MG63 (cell line): ENCODE results near the gene TSPAN12. TPM values are rescaled to one million over a fixed set of nuclear protein-coding genes. Genes with fewer than 3 reads are reported as not detected.

Source experiments
- DNase-seq: peaks from one replicate; pipeline ENCODE4 v3.0.0-alpha.2; 2020
- H3K27me3 ChIP-seq: fragments of 250-450 bp; sonication (Bioruptor Pico); 2 replicates; pipeline ENCODE4 v1.5.1; 2020; ENCODE audit warnings: mild to moderate bottlenecking, moderate library complexity
- H3K36me3 ChIP-seq: fragments of 250-450 bp; sonication (Bioruptor Pico); 2 replicates; pipeline ENCODE4 v1.5.1; 2020; ENCODE audit warnings: mild to moderate bottlenecking, moderate library complexity
- H3K4me3 ChIP-seq: fragments of 250-450 bp; sonication (Bioruptor Pico); 2 replicates; pipeline ENCODE4 v1.5.1; 2020; ENCODE audit warnings: mild to moderate bottlenecking, moderate library complexity
- H3K9me3 ChIP-seq: fragments of 250-450 bp; sonication (Bioruptor Pico); 2 replicates; pipeline ENCODE4 v1.5.1; 2020; ENCODE audit warnings: mild to moderate bottlenecking, moderate library complexity
- total RNA-seq: library from RNA; depleted of rRNA; stranded (reverse); fragments of >200 nt; shearing (Covaris generic); gene quantifications from 2 replicates; pipeline ENCODE4 v1.2.3, GENCODE V29; 2014; ENCODE audit warnings: low replicate concordance

TSPAN12 gene
- total RNA-seq, 1 experiment from 2014 or later: 3.1 TPM

DNA sequence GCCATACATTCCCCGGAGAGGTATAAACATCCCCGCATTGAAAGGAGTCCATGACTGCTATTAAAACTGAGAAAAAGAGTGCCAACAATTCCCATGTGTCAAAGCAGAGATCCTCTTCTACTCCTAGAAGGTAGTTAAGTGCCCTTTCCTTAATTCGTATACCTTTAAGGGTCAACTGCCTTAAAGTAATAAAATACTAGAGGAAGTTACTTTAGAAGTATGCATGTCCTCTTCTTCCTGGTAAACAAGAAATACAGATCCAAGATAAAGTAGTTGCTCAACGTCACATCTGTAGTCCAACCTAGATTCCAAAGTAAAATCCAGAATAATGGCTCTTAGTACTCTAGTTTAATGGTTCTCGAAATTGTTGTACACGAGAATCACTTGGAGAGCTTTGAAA is 1.5 kb upstream of the TSPAN12 start:
- Histone ChIP-seq H3K36me3 (no peaks in the 10 kb centered on the region), H3K27me3 (no peaks in the 10 kb centered on the region), H3K9me3 (no peaks in the 10 kb centered on the region), H3K4me3 (no peak overlapping the region)
- no peak for DNase-seq

DNA sequence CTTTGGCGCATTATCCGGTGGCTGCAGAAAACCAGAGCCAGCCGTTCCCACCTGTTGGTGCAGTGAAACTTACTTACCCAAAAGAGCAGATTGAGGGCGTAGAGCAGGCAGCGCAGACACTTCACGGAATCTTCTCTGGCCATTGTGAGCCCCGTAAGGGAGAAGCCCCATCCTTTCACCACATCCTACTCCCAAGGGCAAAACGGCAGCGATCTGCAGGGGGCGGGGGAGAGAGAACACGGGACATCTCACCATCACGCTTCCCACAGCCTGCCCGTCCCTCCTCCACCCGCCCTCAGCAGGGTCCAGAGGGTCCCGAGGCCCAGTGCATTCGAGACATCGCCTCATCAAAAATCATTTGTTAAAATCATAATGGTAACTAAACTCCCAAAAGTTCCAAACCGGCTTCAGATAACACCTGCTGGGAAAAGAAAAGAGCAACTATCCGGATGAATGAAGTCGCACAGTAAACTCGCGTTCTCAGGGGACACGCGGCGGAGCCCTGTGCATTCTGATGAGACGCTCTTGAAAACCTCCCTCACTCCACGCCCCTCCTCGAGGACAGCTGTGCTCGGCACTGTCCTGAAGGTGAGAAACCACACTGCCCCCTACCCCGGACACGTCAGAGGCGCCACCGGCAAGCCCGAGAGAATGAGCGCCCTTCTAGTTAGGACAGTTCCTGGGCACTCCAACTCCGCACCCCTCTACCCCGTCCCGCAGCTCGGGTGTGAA is 1.2 kb downstream of the TSPAN12 start:
- Histone ChIP-seq H3K9me3 (no peaks in the 10 kb centered on the region), H3K36me3 (no peaks in the 10 kb centered on the region), H3K4me3 (peak overlapping the region; percentile 67), H3K27me3 (no peaks in the 10 kb centered on the region)
- DNase-seq: peak; percentile 8

DNA sequence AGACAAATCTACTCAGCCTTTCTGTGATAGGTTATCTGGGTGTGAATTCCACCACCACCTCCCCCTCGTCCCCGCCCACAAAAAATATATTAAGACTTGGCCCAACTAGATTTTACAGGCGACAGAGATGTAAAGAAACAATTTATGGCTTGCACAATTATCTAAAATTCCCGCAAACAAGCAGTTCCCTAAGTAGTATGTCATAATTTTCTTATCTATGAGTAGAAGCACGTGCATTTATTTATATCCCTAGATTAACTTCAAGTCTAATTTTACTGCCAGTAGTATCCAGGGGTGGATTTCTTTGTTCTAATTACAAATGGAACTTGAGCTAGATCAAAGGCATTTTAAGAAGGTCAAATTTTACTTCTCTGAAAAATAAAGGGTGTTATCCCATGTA is 1.7 kb downstream of the TSPAN12 start:
- H3K4me3 ChIP-seq: no peak overlapping the region
- DNase-seq: no peak
- H3K9me3 ChIP-seq: no peaks in the 10 kb centered on the region

DNA sequence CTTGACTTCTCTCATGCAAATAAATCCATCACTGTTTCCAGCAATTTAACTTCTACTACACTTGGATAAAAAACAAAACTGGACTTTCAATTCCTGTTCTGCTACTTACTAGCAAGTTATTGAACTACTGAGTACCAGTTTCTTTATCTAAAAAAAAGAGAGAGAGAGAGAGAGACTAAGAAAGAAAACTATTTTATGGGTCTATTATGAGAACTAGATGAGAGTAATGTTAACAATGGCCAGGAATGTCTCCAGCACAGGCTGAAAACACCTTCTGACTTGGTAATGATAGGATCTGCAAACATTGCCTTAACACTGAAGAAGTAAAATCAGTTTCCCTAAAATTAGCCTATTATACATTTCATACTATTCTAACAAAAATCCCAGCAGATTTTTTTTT is 5.2 kb downstream of the TSPAN12 start:
- H3K4me3 ChIP-seq: no peak overlapping the region
- H3K9me3 ChIP-seq: no peaks in the 10 kb centered on the region
- no peaks in the 10 kb centered on the region for H3K27me3 ChIP-seq
- no peak for DNase-seq
- no peaks in the 10 kb centered on the region for H3K36me3 ChIP-seq

More for the DNA sequence above, 1.7 kb downstream of the TSPAN12 start:
- H3K27me3 ChIP-seq: no peaks in the 10 kb centered on the region
- H3K36me3 ChIP-seq: no peaks in the 10 kb centered on the region

DNA sequence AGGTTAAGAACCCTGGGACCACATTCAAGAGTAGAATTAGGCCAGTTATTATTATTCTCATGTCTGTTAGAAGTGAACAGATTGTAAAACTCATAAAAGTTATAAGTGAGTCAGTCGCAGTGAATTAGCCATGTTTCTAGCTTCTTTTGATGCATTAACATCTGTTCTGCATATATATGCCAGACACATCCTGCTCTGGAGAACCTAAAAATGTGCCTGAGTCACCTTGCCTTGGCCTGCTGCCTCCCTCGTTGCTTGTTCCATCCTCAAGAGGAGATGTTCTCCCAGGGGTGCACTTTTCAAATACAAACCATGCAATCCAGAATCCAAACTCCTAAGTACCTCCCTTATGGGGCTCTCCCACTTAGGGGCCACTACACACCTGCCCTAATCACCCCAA is 14.8 kb downstream of the TSPAN12 start:
- peak; percentile 9 for DNase-seq
- Histone ChIP-seq H3K27me3 (no peaks in the 10 kb centered on the region), H3K36me3 (no peaks in the 10 kb centered on the region), H3K4me3 (no peak overlapping the region), H3K9me3 (no peaks in the 10 kb centered on the region)

DNA sequence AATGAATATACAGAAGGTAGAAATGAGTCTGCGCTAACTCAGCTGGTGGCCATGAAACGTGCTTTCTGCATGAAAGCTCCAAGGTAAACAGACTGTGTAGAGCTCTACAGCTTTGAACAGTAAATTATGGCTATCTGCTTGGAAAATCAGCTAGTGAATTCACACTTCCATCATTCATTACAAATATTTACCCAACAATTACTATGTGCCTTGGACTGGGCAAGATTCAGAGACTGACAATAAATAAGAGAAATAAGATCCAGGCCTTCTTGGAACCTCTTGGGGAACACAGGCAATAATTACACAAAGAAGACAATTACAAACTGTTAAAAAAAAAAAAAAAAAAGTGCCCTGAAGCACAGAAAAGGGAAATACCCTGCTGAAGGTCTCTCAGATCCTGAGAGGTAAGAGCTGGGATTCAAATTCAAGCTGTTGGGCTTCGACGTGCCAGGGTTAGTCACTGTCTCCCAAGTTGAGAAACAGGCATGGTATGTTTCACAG is 15.8 kb downstream of the TSPAN12 start:
- no peak for DNase-seq
- H3K4me3 ChIP-seq: no peak overlapping the region
- H3K9me3 ChIP-seq: no peaks in the 10 kb centered on the region
- H3K27me3 ChIP-seq: no peaks in the 10 kb centered on the region
- no peaks in the 10 kb centered on the region for H3K36me3 ChIP-seq

DNA sequence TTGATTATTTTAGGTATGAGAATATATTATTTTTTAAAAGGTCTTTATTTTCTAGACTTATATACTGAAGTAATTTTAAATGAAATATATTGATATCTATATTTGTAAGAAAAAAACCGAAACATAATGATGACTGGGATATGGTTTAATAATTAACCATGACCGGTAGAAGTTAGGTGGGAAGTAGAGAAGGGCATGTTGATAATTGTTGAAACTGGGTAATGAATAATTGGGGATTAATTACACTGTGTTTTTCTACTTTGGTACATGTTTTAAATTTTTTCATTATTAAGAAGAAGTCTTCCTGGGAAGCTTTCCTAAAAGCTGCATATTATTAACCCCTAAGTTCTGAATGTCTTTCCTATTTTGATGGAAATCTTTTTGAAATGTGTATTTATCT is 16.3 kb downstream of the TSPAN12 start:
- no peaks in the 10 kb centered on the region for H3K9me3 ChIP-seq
- no peaks in the 10 kb centered on the region for H3K27me3 ChIP-seq
- no peak for DNase-seq

DNA sequence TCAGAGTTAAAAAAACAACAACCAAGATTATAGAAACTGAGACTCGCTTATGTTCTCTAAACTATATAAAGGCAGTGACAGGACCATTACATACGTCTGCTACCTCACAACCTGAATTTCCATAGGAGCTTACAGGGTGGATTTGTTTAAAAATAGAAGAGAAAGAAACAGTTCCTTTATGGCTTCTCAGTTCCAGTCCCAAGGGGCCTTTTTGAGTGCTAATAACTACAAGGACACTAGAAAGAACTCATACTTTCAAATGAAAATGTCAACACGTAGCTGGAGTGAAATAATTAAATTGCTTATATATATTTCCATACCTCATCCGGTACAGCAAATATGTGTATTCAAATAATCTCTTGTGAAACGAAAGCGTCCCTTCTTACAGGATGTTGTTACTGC is 19.7 kb downstream of the TSPAN12 start:
- Histone ChIP-seq H3K9me3 (no peaks in the 10 kb centered on the region), H3K36me3 (no peaks in the 10 kb centered on the region), H3K27me3 (no peaks in the 10 kb centered on the region), H3K4me3 (no peak overlapping the region)
- DNase-seq: no peak

More for the DNA sequence above, 16.3 kb downstream of the TSPAN12 start:
- no peak overlapping the region for H3K4me3 ChIP-seq
- H3K36me3 ChIP-seq: no peaks in the 10 kb centered on the region

DNA sequence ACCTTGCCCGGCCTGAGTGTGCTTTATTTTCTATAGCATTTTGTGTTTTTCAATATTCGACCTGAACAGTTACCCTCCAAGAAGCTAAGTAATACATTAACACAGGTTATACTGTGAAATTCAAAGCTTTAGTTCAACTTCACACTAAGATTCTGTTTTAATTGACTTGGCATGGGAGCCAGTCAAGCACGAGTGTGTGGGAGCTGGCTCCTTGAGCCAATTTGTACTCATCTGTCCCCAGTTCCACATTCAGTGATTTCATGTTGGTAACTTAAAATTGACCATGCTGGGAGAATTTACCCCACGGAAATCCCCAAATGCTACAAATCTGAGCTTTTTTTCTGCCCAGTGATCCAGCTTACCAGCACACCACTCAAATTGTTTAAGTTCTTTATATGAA is 20.3 kb downstream of the TSPAN12 start:
- no peaks in the 10 kb centered on the region for H3K27me3 ChIP-seq
- DNase-seq: no peak

DNA sequence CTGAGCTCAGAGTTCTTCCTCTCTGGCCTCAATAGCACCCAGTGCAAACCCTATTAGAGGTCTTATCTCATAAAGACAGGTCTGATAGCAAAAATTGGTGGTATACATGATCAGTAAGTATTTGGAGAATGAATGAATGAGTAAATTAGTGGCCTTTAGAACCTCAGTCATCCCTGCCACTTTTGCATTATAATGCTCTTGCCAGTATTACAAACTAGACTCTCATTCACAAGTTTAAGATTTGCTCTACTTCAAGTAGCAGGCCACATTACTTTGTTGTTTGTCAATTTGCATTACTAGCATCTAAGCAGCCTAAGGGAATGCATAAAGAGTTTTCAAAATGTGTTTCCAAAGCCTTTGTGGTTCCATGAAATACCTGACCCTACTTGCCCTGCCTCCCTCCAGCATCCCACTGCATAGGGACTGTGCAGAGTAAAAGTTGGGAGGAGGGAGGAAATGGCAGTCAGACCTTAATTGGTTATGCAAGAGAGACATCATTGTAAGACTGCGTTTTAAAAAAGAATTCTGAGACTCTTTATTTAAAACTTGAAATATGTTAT is 21.3 kb downstream of the TSPAN12 start:
- no peak for DNase-seq
- no peaks in the 10 kb centered on the region for H3K36me3 ChIP-seq
- no peaks in the 10 kb centered on the region for H3K27me3 ChIP-seq
- no peaks in the 10 kb centered on the region for H3K9me3 ChIP-seq
- no peak overlapping the region for H3K4me3 ChIP-seq

More for the DNA sequence above, 20.3 kb downstream of the TSPAN12 start:
- Histone ChIP-seq H3K4me3 (no peak overlapping the region), H3K9me3 (no peaks in the 10 kb centered on the region), H3K36me3 (no peaks in the 10 kb centered on the region)

DNA sequence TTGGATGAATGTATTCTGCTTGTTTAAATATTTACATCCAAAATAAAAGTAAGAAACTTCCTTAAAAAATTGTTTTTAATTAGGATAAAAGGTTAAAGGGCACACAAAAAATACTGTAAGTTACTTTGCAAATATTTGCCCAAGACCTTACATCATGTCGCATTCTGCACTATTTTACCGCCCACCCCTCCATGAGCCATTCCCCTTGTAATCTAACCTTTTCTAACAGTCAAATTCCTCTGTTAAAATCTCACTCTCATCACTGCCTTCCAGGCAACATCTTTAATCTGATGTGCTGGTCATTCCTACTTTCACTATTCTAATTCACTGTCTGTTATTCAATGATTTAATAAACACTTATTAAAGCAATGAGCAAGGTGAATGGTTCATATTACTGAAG is 23.2 kb downstream of the TSPAN12 start:
- Histone ChIP-seq H3K4me3 (no peak overlapping the region), H3K9me3 (no peaks in the 10 kb centered on the region), H3K36me3 (no peaks in the 10 kb centered on the region), H3K27me3 (no peaks in the 10 kb centered on the region)
- no peak for DNase-seq

DNA sequence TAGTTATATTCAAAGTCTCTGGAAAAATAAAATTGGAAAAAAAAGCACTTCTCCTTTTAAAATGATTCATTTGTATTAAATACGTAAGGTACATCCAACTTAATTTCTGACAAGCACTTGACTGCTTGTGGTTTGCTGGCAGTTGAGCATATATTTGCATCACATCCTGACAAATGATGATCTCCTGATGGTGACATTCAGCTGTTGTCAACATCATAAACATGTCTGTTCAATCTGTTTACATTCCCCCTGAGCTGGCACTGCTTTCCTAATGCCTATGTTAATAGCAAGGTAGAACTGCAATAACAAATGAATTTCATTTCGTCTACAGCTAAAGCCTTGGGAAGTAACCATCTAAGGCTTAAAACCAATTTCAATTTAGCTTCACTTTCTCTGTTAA is 24.4 kb downstream of the TSPAN12 start:
- Histone ChIP-seq H3K4me3 (no peak overlapping the region), H3K9me3 (no peaks in the 10 kb centered on the region), H3K27me3 (no peaks in the 10 kb centered on the region), H3K36me3 (no peaks in the 10 kb centered on the region)
- DNase-seq: no peak

DNA sequence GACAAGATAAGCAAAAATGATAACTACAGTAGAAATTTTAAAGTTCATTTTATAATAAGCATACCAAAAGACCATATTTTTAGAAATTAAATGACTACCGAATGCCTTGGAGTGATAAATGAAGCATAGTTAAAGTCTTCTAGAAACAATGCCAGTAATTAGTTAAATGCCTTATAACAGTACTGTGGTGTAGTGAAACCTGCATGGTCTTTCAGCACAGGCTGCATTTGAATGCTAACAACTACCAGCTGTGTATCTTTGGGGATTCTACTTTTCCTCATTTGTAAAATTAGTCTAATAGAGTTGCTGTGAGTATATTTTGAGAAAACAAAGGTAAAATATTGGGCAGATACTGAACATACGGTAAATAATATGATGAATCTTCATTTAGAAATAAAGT is 25.1 kb downstream of the TSPAN12 start:
- no peak overlapping the region for H3K4me3 ChIP-seq
- H3K9me3 ChIP-seq: no peaks in the 10 kb centered on the region
- DNase-seq: no peak

DNA sequence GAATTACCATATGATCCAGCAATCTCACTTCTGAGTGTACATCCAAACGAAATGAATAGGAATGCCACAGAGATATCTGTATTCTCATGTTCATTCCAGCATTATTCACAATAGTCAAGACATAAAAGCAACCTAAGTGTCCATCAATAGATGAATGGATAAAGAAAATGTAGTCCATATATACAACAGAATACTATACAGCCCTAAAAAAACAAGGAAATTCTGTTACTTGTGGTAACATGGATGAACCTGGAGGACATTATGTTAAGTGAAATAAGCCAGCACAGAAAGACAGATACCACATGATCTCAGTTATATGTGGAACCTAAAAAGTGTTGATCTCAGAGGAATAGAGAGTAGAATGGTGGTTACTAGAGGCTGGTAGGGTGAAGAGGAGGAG is 26.7 kb downstream of the TSPAN12 start:
- no peak for DNase-seq
- Histone ChIP-seq H3K27me3 (no peaks in the 10 kb centered on the region), H3K4me3 (no peak overlapping the region), H3K9me3 (no peaks in the 10 kb centered on the region), H3K36me3 (no peaks in the 10 kb centered on the region)

More for the DNA sequence above, 25.1 kb downstream of the TSPAN12 start:
- no peaks in the 10 kb centered on the region for H3K27me3 ChIP-seq
- H3K36me3 ChIP-seq: no peaks in the 10 kb centered on the region

DNA sequence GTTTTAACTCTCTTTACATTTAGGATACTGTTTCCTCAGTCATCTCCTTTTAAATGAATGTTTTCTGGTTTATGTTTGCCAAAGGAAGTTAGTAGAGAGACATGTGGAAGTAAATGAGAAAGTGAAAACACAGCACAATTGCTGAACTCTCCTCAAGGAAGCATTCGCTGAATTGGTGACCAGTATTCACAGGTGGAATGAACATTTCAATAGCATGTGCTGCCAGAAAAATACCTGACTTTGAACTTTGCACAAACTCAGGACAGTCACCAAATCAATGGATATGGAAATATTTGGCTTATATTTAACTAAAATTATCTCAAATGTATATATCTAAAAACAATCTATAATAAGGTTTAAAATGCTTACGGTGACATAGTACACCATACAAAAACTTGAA is 28.5 kb downstream of the TSPAN12 start:
- H3K9me3 ChIP-seq: no peaks in the 10 kb centered on the region
- H3K36me3 ChIP-seq: no peaks in the 10 kb centered on the region
- no peak for DNase-seq
- H3K4me3 ChIP-seq: no peak overlapping the region
- no peaks in the 10 kb centered on the region for H3K27me3 ChIP-seq

DNA sequence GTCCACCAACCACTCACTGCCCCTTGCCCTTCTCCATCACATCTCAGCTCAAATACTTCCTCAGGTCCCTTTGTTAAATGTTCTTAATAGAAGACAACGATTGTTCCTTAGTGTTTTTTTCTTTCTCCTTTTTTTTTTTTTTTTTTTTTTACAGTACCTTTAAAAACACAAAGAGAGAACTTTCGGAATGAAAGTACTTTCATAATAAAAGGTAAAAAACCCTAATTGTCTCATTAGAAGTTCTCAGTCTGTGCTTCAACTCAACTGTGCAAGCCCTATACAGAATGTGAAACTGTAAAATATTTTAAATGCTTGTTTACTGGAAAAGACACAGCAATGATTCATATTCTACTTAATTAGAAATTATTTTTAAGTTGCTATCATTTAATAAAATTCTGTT is 29.4 kb downstream of the TSPAN12 start:
- H3K36me3 ChIP-seq: no peaks in the 10 kb centered on the region
- no peaks in the 10 kb centered on the region for H3K27me3 ChIP-seq
- DNase-seq: no peak
- H3K9me3 ChIP-seq: no peaks in the 10 kb centered on the region
- H3K4me3 ChIP-seq: no peak overlapping the region

DNA sequence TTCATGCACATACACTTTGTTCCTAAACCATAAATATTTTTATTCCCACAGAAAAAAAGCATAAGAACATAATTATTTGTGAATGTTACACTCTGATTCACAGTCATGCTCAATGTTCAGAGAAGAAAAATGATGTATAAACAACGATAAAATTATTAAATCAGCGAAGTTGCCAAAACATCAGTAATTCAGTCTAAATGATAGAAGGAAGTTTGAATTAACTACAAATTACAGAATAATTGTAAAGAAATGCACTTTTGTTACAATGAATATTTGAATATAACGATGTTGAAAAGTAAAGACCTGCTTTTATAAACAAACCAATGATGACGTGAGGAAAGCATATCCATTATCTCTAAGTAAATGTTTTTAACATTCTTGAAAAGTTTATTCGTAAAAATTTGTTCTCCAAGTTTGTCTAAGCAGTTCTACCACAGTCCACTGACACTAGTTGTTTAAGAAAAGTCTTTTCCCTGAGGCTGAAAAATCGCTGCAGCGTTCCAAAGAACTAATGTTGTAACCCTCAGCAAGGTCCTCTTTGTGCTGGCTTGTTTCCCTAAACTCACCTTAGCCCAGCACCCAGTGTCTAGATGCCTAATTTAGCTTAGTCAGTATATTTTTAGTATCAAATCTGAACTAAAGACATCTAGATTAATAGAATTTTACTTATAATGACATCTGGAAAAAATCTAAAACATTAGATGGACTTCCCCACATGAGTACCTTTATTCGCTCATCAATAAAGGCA is 30.4 kb downstream of the TSPAN12 start:
- H3K27me3 ChIP-seq: no peaks in the 10 kb centered on the region
- H3K9me3 ChIP-seq: no peaks in the 10 kb centered on the region
- H3K4me3 ChIP-seq: no peak overlapping the region
- no peaks in the 10 kb centered on the region for H3K36me3 ChIP-seq
- no peak for DNase-seq
